ENCODE results near the gene PPP1R9B.

PPP1R9B gene

DNA sequence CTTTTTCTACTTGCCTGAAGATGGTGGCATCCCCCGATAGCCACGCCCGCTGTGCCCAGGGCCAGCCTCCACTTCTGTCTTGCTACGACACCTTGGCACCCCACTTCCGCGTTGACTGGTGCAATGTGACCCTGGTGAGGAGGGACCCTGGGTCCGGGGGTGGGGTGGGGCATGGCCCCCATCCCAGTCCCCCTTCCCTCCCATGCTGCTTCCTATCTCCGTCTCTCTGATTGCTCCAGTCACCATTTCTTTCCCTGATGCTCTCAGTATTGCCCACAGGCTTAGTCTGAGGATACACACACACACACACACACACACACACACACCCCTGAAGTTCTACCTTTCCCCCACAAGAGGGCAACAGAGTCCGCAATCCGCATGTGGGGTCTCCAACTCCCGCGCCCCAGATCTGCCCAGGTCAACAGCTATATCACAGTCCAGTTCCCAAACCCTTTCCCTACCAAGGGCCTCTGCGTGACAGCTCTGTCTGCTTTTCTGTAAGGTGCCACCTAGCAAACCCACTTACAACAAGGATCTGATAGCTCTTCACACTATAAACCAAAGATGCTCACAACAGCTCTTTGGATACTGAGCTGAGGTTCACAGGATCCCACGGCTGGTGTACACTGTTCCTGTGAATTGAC lies 18.8 kb upstream of the PPP1R9B start:
- in situ Hi-C loops (cut with HindIII; ENCODE audit: low pct_ligation_motif_present, low sequenced_read_pairs): no loop called here
- no peak overlapping the region for H3K4me3 ChIP-seq (ENCODE audit: low read depth, low read length)
- no peaks in the 10 kb centered on the region for H3K27me3 ChIP-seq (replicated peaks)
- H3K36me3 ChIP-seq (replicated peaks): no peaks in the 10 kb centered on the region
- H3K27ac ChIP-seq: no peak overlapping the region
- DNase-seq: no peak
- TF ChIP-seq, protein P1, sequence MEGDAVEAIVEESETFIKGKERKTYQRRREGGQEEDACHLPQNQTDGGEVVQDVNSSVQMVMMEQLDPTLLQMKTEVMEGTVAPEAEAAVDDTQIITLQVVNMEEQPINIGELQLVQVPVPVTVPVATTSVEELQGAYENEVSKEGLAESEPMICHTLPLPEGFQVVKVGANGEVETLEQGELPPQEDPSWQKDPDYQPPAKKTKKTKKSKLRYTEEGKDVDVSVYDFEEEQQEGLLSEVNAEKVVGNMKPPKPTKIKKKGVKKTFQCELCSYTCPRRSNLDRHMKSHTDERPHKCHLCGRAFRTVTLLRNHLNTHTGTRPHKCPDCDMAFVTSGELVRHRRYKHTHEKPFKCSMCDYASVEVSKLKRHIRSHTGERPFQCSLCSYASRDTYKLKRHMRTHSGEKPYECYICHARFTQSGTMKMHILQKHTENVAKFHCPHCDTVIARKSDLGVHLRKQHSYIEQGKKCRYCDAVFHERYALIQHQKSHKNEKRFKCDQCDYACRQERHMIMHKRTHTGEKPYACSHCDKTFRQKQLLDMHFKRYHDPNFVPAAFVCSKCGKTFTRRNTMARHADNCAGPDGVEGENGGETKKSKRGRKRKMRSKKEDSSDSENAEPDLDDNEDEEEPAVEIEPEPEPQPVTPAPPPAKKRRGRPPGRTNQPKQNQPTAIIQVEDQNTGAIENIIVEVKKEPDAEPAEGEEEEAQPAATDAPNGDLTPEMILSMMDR (IDR thresholded peaks at IDR 0.05; ENCODE audit: low read depth, low read length, missing control alignments): peak; percentile 93

DNA sequence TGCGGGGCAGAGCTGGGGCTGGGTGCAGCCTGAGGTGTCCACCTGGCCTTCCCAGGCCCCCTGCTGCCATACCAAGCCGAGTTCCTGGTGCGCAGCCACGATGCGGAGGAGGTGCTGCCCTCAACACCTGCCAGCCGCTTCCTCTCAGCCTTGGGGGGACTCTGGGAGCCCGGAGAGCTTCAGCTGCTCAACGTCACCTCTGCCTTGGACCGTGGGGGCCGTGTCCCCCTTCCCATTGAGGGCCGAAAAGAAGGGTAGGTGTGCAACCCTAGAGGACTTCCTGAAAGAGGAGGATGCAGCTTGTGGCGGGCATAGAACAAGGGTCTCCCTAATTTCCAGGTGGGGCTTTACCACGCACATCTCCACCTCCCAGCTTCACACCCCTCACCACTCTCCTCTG lies 17.8 kb upstream of the PPP1R9B start:
- Histone ChIP-seq H3K4me3 (ENCODE audit: low read depth, low read length) (no peak overlapping the region), H3K36me3 (replicated peaks) (no peaks in the 10 kb centered on the region), H3K27me3 (replicated peaks) (no peaks in the 10 kb centered on the region), H3K27ac (no peak overlapping the region)
- TF ChIP-seq, protein P1 (IDR thresholded peaks at IDR 0.05; ENCODE audit: low read depth, low read length, missing control alignments): no peak
- in situ Hi-C loops (cut with HindIII; ENCODE audit: low pct_ligation_motif_present, low sequenced_read_pairs): no loop called here
- DNase-seq: no peak

DNA sequence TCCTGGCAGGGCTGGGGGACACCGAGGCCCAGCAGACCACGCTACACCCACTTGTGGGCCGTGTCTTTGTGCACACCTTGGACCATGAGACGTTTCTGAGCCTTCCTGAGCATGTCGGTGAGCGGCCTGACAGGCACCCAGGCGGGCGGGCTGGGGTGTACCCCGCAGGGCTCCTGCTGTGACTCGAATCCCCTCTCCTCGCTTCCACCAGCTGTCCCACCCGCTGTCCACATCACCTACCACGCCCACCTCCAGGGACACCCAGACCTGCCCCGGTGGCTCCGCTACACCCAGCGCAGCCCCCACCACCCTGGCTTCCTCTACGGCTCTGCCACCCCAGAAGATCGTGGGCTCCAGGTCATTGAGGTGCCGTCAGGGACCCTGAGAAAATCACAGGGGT lies 16.9 kb upstream of the PPP1R9B start:
- TF ChIP-seq, protein P1 (IDR thresholded peaks at IDR 0.05; ENCODE audit: low read depth, low read length, missing control alignments): no peak
- Histone ChIP-seq H3K27ac (no peak overlapping the region), H3K27me3 (replicated peaks) (no peaks in the 10 kb centered on the region), H3K4me3 (ENCODE audit: low read depth, low read length) (no peak overlapping the region), H3K36me3 (replicated peaks) (no peaks in the 10 kb centered on the region)
- in situ Hi-C loops (cut with HindIII; ENCODE audit: low pct_ligation_motif_present, low sequenced_read_pairs): no loop called here
- no peak for DNase-seq

DNA sequence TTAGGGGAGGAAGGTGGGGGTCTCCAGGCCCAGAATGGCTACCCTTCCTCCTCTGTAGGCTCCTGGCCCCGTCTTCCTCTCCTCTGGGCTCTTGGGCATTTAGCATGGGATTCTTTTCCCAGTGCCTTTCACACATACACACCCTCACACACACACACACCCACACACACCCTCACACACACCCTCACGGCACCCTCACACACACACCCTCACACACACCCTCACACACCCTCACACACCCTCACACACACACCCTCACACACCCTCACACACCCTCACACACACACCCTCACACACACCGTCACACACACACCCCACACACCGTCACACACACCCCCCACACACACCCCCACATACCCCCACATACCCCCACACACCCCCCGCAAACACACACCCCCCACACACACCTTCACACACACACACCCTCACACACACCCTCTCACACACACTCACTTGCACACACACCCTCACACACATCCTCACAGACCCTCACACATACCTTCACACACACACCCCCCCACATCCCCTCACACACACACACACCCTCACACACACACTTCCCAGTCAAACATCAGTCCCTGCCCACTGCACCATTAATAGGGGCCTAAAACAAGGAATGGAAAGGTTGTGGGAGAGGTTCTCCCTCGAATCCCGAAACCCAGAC lies 16.2 kb upstream of the PPP1R9B start:
- Histone ChIP-seq H3K27ac (no peak overlapping the region), H3K36me3 (replicated peaks) (no peaks in the 10 kb centered on the region), H3K27me3 (replicated peaks) (no peaks in the 10 kb centered on the region), H3K4me3 (ENCODE audit: low read depth, low read length) (no peak overlapping the region)
- TF ChIP-seq, protein P1 (IDR thresholded peaks at IDR 0.05; ENCODE audit: low read depth, low read length, missing control alignments): no peak
- in situ Hi-C loops (cut with HindIII; ENCODE audit: low pct_ligation_motif_present, low sequenced_read_pairs): no loop called here
- DNase-seq: no peak

DNA sequence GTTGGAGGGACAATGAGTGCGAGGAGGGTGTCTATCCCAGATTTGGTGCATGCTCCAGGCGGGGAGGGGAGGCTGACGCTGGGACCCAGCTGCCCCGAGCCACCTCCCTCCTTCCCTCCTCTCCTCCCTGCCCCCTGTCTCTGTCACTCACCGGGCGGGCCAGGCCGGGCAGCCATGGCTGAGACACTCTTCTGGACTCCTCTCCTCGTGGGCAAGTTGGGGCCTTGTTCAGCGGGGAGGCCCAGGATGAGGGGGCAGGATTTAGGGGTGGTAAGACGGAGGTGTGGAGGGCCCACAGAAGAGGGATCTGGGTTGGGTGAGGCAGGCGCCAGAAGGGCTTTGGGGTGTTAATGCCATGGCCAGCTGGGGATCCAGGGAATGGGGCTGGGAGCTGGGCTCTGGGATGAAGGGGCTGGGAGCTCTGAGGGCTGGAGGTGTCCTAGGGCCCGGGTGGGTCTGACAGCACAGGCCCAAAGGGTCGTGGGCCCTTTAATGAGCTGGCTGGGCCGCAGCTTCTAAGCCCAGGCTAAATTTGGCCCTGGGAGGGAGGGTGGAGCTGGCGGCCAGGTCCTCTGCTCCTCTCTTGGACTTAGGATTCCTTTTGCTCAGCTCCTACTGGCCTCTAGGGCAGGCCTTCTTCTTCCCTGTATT lies 15.5 kb upstream of the PPP1R9B start, which contains the start of gene SGCA:
SGCA (plus strand) TSS at position 139 of the 651 bp plus-strand sequence; CDS start at position 175, 36 bp downstream.
- TF ChIP-seq, protein P1 (IDR thresholded peaks at IDR 0.05; ENCODE audit: low read depth, low read length, missing control alignments): no peak
- H3K27ac ChIP-seq: no peak within 1 kb of the TSS
- DNase-seq: no peak
- no peak within 1 kb of the TSS for H3K4me3 ChIP-seq (ENCODE audit: low read depth, low read length)
- H3K27me3 ChIP-seq (replicated peaks): no peaks in the 10 kb centered on the region
- in situ Hi-C loops (cut with HindIII; ENCODE audit: low pct_ligation_motif_present, low sequenced_read_pairs): no loop called here
- no peaks in the 10 kb centered on the region for H3K36me3 ChIP-seq (replicated peaks)

Measured in brain microvascular endothelial cell (primary cell).